Measurements from ENCODE around the gene ACTA1.
A peak's percentile ranks its signal among the peaks of the same experiment; 100 is the strongest.
"Not testable (repeated sequence)": the region's sequence is repeated elsewhere in the genome, so short reads cannot be mapped to it uniquely, and the experiment has no call there.

ACTA1 gene

DNA sequence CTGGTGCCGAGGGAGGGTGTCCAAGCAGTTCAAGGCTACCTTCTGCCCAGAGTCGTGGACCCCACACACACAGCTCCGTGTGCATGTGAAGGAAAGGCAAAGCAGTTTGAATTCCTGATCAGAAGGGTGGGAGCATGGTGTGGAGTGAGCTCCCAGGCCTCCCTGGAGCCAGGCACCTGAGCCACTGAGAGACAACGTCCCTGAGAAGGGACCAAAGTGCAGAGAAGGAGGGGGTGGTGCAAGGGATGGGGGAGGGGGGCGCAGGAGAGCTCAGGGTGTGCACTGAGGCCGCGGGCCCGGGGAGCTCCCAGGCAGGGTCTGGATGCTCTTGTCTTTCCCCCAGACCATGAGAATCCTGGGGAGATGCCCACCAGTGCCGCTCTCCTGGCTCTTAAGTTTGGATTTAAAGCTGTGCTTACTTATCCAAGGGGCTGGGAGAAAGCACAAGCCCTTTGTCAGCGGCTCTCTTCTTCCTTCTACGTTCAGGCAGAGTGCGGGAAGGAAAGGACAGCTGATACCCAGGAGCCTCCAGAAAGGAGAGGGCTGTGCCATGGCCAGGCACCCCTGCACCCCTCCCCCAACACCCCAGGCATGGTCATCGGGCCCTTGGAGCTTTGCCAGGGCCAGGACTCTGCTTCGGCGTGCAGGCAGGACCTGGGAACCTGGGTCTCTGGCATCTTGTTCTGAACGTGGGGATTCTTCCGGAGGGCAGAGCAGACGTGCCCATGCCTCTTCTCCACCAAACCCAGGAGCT, 24.1 kb downstream of the ACTA1 start:
- no peak for DNase-seq (ENCODE audit: low spot score)

DNA sequence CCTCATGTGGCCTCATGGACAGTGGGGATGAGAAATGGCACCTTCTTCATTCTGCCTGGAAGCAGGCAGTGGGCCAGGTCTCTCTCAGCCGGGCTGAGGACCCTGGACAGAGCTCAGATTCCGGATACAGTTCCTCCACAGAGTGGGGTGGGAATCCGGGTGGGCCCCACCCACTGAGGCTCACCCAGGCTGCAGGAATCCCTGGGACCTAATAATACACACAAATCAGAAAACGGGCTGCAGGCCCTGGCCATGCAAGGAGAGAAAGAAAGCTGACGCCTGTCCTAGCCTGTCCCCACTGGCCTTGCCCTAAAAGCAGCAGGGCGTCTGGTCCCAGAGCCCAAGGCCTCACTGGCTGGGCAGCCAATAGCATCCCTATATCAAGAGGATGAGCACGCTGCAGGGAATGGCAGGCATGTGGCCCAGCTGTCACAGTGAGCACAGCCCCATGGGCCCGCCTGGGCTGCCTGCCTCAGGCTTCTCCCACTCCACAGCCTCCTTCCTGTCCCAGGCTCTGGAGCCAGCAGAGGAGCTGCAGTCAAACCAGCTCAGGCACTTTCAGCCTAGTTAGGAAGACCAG, 25.3 kb downstream of the ACTA1 start:
- peak; percentile 74 for DNase-seq (ENCODE audit: low spot score)

DNA sequence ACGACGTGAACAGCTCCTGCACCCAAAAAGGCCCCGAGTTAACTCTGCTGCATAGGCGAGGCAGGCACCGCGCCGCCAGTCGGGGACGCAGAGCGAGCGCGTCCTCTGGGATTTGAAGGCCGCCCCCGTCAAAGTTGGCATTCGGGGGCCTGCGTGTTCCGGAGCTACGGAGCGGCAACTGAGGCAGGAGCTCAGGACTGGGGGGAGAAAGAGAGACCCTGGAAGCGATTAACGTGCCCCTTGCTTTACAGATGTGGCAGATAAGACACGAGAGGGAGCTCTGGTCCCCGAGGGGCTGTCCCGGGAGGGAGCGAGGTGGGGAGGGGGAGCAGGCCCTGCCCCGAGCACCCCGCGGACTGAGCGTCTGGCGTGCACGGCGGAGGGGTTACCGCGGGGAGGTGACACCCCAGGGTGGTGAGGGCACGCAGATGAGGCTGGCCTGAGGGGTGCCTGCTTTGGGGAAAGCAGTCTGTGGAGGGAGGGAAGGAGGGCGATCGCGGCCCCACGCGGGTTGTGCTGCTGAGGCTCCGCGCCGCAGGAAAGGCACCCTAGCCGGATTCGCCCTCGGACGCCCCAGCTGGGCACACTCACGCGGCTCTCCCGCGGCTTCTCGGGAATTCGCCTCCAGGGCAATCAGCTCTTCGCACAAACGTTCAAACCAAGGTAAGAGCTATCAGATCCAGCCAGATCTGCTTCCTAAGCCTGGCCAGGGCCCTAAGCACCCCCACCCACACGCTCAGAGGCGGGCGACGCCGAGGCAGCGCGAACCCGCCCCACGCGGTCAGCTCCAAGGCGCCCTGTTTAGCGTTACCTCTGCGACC, 26.5 kb downstream of the ACTA1 start:
- DNase-seq (ENCODE audit: low spot score) = no peak

DNA sequence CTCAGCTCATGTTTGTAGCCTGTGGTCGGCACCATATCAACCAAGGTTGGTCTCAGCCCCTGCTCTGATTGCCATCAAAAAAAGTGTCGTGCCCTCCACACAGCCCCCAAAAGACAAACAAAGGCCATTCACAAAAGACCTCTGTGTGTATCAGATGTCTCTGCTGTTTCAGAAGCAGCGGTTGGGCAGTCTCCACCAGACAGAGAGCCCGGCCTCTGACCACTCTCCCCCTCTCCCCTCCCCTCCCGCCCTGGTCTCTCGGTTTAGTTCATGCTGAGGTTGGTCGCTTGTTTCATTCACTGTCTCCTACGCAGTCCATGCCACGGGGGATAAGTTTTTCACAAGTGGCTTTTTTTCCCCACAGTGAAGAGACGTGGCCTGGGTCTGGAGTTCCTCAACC, 27.1 kb downstream of the ACTA1 start:
- DNase-seq (ENCODE audit: low spot score) = no peak

DNA sequence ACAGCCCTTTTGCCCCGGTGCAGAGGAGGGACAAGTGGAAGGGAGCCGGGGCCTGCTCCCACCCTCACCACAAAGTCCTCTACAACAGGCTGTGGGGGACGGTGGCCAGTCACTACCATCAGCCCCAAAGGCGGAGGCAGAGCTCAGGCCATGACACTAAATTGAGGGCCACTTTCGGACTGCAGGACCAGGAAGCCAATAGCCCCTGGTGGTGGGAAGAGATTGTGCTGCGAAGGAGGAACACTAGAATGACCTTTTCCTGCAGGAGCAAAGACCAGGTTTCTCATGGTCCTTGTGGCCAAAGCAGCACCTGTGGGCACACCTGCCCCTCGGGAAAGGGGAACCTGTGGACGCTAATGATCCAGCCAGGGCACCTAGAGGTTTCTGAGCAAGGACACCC, 30.3 kb downstream of the ACTA1 start:
- DNase-seq (ENCODE audit: low spot score) = no peak

DNA sequence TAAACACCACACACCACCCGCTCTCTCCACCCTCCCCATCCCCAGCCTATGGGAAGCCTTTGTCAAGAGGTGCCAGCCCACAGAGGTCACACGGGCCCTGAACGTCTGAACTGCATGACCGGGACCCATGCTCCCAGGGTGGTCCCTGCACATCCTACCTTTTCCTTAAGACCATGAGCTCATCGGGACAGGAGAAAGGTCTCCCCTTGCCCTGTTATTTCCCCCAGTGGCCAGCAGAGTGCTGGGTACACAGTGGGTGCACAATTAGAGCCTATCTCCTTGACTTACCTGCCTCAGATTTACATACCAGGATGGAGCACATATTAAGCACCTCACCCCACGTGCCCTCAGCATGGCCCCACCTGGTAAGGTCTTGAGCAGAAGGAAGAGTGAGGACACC, 30.9 kb downstream of the ACTA1 start:
- no peak for DNase-seq (ENCODE audit: low spot score)

DNA sequence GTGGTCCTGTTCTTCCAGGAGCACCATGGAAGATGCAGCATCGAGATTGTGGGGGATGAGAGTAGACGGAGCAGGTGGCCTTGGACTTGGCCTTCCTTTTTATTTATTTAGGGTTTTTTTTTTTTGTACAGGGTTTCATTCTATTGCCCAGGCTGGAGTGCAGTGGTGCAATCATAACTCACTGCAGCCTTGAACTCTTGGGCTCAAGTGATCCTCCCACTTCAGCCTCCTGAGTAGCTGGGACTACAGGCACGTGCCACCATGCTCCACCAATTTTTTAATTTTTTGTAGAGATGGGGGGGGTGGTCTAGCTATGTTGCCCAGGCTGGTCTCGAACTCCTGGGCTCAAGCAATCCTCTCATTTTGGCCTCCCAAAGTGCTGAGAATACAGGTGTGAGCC, 31.6 kb downstream of the ACTA1 start:
- DNase-seq (ENCODE audit: low spot score) = not testable (repeated sequence)

DNA sequence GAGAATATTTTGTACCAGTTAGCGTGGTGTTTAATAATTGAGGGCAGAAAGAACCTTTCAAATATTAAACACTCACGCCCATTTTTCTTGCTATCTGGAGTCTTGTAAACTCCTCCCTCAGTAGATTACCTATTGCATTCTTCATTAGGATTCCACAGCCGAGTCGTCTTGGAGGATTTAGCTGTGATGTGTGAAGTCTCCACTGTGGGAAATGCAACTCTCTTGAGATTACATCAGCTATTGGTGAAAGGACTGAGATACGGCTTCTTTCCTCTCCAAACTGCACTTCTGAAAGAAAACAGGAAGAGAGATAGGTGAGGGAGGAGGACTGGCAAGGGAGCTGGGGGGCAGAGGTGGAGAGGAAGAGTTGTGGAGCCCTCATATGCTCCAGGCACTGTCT, 36.1 kb downstream of the ACTA1 start:
- no peak for DNase-seq (ENCODE audit: low spot score)

DNA sequence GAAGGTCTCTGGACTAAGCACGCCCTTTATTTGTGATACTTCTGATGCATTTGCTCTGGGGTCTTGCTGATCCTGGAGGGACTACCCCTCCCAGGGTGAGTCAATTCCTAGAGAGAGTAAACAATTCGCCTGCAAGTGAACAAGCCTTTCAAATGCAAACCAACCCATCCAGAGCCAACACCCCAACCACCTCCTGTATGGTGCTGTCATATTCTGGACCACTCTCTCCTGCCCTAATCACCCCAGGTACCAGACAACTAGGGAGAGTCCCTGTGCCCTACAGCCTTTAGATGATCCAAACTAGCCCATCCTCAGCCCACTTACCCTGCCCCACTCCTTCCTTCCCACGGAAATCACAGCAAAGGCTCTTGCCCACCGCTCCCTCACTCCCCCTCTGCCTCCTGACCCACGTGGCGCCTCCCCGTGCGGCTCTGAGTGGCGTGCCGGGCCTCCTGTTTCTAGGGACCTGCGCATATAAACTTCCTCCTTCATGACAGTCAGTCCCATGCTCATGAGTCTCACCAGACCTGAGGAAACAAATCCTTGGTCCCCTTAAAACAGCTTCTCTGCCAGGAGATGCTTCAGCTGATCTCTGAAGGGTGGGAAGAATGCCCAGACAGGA, 37.2 kb downstream of the ACTA1 start:
- no peak for DNase-seq (ENCODE audit: low spot score)

DNA sequence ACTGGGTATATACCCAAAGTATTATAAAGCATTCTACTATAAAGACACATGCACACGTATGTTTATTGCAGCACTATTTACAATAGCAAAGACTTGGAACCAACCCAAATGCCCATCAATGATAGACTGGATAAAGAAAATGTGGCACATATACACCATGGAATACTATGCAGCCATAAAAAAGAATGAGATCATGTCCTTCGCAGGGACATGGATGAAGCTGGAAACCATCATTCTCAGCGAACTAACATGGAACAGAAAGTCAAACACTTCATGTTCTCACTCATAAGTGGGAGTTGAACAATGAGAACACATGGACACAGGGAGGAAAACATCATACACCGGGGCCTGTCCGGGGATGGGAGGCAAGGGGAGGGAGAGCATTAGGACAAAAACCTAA, 39.4 kb downstream of the ACTA1 start:
- not testable (repeated sequence) for DNase-seq (ENCODE audit: low spot score)

DNA sequence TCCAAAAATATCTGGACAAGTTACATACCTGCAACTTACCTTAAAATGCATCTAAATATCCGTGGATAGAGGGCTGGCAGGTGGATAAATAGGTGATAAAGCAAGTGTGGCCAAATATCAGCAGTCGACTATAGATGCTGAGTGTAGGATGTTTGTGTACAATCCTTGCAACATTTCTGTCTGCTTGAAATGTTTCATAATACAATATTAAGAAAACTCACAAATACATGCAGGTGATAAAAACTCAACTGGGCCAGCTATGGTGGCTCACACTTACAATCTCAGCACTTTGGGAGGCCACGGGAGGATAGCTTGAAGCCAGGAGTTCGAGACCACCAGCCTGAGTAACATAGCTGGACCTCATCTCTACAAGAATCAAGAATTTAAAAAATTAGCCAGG, 41.0 kb downstream of the ACTA1 start:
- DNase-seq (ENCODE audit: low spot score) = no peak

DNA sequence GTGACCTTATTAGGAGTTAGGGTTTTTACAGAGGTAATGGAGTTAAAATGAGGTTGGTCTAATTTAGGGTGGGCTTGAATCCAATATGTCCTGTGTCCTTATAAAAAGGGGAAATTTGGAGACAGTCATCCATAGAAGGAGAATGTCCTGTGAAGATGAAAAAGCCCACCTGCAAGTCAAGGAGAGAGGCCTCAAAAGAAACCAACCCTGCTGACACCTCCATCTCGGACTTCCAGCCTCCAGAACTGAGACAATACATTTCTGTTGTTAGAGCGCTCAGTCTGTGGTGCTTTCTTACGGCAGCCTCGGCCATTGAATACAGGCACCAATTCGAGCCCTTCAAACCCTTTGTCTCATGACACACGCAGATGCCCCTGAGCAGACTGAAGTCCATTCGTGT, 43.8 kb downstream of the ACTA1 start:
- DNase-seq (ENCODE audit: low spot score) = no peak

DNA sequence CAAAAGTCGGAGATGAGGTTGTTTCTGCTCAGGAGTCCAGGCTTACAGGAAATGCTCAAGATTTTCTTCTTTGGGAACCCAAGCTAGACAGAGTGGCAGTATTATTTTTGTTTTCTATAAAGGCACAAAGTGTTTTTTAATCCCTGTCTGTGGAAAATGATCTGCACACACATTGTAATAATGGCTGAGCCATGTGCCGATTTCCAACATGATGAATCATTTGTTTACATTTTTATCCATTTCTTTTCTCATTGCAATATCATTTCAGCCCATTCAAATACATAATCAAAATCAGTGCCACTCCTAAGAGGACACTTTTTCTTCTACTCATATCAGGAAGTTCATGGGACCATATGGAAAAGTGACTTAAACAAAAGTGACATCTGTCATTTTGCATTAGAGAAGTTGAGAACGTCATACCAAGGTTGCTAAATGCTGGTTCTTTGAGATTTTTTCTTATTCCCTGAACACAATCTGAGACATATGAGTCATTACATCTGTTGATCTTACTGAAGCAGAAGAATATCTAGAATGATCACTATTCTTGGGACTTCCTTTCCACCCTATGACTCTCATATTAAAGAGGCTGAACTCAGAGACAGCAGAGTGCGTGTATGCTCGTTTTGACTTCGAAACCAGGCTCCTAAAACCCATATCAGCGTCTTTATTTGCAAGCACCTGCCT, 44.9 kb downstream of the ACTA1 start:
- peak; percentile 62 for DNase-seq (ENCODE audit: low spot score)

DNA sequence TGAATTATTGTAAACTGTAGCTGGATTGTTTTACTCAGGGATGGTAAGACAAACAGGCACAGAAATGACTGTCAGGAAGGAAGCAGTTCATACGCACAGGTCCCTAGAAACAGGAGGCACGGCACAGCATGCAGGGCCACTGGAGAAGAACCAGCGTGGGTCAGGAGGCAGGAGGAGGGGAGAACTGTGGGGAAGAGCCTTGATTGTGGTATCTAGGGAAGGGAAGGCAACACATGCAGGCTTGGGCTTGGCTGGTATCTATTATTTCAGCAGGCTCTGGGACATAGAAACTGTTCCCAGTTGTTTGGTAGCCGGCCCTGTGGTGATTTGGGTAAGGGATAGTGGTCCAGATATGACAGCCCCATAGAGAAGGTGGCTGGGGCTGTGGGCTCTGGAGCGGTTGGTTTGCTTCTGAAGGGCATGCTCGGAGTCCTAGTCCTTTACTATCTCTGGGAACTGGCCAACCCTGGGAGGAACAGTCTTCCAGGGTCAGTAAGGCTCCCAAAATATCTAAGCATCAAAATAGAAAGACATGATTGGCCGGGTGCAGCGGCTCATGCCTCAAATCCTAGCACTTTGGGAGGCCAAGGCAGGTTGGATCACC, 47.9 kb downstream of the ACTA1 start:
- DNase-seq (ENCODE audit: low spot score) = no peak

DNA sequence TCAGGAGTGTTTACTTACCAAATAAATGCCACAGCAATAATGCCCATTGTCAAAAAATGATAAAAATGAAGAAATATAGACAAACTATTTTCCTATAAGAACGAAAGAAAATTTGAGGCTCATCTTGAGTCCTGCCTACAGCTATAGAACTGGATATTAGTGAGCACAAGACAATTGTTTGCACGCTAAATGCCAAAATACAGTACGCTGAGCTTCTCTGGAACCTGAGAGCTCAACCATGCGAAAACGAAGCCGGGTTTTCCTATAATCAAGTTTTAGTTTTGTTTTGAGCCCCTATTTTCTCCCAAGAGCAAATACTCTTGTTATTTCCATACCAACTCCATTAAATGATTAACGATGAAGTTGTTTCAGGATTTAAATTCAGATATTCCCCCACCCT, 49.1 kb downstream of the ACTA1 start:
- no peak for DNase-seq (ENCODE audit: low spot score)

DNA sequence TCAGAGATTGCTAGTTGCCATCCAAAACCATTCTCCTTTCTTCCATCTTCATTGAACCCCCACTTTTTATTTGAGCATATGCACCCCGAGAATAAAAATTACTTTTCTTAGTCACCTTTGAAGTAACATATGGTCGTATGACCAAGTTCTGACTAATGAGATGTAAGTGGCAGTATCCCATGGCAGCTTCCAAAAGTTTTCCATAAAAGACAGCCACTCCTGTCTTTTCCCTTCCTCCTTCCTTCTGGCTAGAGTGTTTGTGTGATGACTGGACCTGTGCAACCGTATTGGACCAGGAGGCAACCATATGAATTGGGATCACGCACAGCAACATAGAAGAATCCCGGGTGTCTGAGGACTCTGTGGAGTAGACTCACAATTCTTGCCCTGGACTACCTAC, 49.9 kb downstream of the ACTA1 start:
- no peak for DNase-seq (ENCODE audit: low spot score)

DNA sequence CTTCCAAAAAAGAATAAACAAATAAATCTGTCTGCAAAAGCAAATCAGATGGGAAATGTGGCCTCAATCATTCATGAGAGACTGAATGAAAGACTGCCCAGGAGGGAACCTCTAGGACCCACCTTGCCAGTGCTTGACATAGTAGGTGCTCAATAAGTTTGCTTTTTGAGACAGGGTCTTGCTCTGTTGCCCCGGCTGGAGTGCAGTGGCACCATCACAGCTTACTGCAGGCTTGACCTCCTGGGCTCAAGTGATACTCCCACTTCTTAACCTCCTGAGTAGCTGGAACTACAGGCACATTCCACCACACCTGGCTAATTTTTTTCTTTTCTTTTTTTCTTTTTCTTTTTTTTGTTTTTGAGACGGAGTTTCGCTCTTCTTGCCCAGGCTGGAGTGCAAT, 50.7 kb downstream of the ACTA1 start:
- DNase-seq (ENCODE audit: low spot score) = no peak
